Stimulated activated CD4-positive, alpha-beta T cell treated with anti-CD3 and anti-CD28 coated beads, TNF-alpha, amount 100 ng/mL, for 24 hours (primary cell): ENCODE data around the gene LMX1B.
"Not testable (repeated sequence)": the region's sequence is repeated elsewhere in the genome, so short reads cannot be mapped to it uniquely, and the experiment has no call there.

Source experiments
- DNase-seq, 3 experiments: peaks; one replicate each; pipeline ENCODE4 v3.0.0-alpha.2; 2020; ENCODE audit warnings: low read depth in 3 of 3

The LMX1B gene

DNA sequence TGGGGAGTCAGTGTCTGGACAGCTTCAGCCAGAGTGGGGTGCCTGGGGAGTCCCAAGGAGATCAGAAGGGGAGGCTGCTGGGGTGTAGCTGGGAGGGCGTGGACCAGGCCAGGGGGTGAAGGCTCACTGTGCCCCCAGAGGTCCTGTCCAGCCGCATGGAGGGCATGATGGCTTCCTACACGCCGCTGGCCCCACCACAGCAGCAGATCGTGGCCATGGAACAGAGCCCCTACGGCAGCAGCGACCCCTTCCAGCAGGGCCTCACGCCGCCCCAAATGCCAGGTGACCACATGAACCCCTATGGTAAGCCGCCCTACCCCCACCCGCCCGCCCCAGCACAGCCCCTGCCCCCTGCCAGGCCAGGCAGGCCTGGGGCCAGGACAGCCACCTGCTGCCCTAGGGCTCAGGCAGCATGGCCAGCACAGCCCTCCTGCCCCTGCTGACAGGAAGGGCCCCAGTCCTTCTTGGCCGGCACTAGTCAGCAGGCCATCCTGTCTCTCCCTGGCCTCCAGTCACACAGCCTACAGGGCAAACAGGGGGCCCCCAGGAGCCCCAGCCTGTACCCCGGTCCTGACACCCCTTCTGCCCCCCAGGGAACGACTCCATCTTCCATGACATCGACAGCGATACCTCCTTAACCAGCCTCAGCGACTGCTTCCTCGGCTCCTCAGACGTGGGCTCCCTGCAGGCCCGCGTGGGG, 82.1 kb downstream of the LMX1B start:
- no peak for DNase-seq

DNA sequence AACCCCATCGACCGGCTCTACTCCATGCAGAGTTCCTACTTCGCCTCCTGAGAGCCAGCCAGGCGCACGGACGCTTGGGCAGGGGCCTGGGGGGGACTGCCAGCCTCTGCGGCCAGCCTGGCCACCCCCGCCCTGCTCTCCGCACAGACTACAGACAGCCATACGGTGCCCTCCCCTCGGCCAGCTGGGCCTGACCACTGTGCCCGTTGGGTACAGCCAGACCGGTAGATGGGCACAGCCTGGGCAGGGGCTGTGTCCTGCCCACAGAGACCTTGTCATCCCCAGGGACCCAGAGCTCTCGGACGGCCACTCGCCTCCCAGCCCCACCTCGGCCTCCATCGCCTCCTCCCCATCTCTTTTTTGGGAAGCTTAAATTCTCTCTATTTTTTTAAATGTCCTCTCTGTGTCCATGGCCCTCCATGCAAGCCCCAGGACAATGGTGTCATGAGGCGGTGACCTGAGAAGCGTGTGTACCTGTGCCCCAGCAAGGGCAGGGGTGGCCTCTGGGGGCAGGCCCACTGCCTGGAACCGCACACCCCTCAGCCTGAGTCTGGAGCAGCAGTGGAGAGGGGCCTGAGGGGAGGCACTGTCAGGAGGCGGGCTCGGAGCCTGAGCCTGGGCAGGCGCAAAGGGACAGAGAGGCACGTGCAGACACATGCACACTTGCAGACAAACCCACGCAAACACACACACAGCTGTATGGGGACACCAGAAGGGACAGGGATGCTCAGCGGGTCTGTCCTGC, 82.8 kb downstream of the LMX1B start:
- no peak for DNase-seq

GRCh38 chr9:126697330-126697729, 83.6 kb downstream of the LMX1B start:
- DNase-seq, result no peak

- DNase-seq, result no peak
Observed at GRCh38 chr9:126698251-126698650, 84.5 kb downstream of the LMX1B start.

GRCh38 chr9:126698756-126699155, 85.0 kb downstream of the LMX1B start:
- DNase-seq, result no peak

- DNase-seq, result no peak
Observed at GRCh38 chr9:126699401-126699881, 85.7 kb downstream of the LMX1B start.

GRCh38 chr9:126700296-126700695, 86.6 kb downstream of the LMX1B start:
- no peak for DNase-seq

DNA sequence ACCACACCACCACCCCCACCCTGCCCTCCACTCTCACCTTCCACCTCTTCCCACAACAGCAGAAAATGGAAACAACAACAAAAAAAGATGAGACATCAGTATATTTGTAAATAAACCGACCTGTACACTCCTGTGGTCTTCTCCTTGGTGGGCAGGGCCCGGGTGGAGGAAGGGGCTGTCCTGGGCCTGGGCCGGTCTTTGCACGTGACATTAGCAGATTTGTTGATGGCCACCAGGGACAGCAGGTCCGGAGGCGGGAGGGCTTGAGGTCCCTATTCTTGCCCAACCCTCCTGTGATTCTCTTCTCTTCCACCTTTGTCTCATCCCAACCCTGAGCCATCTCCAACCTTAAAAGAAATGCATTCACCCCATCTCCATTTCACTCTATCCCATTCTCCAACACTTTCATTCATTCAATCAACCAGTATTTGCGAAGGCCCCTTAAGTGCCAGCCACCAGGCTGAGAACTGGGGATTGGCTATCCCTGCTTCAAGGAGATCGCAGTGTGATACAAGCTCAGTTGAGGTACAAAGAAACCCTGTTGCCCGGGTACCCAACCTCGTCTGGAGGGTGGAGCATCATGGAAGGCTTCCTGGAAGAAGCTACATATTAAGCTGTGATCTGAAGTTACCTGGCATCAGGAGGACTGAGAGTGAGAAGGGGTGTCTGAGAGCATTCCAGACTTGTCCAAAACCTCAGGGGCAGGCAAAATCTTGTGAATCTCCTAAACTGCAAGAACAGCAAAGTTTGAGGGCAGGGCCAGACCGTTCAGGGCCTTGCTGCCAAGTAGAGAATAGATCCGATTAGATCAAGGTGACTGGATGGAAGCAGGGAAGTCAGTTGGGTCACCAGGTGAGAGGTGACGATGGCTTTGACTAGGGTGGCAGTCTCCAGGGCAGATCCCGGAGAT, 87.4 kb downstream of the LMX1B start:
- DNase-seq, result no peak

DNA sequence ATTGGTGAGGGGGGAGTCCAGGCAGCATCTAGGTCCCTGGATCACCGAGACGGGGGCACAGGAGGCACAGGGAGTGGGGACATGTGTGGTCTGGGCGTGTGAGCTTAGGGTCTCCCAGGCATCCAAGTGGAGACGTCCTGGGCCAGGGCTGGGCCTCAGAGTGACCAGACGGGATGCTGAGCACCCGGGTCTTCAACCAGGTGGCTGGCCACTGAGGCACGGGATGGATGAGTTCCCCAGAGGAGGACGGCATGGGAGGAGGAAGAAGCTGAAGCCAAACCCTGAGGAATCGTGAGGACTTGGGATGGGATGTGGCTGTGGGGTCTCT, 88.0 kb downstream of the LMX1B start:
- no peak for DNase-seq

DNA sequence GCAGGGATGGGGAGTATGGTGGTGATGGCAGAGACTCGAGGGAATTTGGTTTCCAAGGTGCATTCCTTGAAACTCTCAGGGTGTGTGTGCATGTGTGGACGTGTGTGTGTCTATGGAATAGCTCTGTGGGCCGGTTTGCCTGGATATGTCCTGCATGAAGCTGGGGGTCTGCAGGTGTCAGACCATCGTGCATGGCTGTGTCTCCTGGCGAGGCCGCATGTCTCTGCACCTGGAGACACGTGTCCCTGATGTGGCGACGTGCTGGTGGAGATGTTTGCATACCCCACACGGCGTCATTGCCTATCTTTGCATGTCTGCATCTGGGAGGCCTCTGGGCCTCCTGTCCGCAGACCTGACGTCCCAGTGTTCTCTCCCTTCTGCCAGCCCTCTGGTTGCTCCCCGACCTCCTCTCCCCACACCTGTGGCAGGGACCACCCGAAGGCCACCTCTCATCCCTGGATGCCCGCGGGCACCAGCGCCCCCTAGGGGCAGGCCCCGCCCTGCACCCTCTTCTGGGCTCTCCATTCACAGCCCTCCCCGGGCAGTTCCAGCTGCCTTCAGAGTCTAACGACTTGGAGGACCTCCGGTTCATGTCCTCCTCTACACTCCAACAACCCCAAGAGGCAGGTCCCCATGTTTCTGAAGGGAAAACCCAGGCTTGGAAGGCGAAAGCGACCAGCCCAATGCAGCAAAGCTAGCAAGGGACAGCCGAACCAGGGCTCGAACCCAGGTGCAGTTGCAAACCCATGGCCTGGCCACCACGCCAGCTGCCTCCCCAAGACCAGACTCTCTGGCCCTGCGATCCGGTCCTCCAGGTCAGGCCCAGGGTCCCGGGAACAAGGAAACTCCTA, 88.6 kb downstream of the LMX1B start:
- peak in 1 of 3 experiments; percentile 48 for DNase-seq

DNA sequence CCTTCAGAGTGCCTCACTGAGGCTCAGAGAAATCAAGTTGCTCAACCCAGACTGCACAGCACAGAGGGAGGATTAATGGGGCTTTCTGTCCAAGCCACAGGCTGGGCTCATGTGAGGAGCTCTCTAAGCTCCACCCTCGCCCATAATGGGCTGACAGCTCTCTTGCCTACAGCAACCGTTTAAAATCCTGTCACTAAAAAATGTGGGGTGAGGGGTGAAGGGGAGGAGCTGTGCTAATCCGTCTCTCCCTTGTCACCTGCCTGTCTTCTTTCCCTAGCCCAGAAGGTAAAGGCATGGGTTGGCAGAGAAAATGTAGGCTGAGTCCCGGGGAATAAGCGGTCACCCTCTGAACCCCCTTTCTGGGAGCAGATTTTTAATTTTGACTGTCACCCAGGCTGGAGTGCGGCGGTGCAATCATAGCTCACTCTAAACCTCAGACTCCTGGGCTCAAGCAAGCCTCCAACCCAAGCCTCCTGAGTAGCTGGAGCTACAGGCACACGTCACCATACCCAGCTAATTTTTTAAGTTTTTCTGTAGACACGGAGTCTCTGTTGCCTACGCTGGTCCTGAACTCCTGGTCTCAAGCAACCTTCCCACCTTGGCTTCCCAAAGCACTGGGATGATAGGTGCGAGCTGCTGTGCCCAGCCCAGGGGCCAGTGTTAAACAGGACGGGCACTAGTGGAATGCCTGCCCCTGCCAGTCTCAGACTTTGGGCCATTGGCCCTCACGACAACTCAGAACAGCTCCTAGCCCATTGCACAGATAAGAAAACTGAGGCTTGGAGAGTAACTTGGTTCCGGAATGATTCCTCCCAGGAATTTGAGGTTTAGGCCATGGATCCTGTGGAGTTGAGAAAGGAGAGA, 89.5 kb downstream of the LMX1B start:
- DNase-seq, result no peak

GRCh38 chr9:126703866-126704156, 90.1 kb downstream of the LMX1B start:
- no peak for DNase-seq

DNA sequence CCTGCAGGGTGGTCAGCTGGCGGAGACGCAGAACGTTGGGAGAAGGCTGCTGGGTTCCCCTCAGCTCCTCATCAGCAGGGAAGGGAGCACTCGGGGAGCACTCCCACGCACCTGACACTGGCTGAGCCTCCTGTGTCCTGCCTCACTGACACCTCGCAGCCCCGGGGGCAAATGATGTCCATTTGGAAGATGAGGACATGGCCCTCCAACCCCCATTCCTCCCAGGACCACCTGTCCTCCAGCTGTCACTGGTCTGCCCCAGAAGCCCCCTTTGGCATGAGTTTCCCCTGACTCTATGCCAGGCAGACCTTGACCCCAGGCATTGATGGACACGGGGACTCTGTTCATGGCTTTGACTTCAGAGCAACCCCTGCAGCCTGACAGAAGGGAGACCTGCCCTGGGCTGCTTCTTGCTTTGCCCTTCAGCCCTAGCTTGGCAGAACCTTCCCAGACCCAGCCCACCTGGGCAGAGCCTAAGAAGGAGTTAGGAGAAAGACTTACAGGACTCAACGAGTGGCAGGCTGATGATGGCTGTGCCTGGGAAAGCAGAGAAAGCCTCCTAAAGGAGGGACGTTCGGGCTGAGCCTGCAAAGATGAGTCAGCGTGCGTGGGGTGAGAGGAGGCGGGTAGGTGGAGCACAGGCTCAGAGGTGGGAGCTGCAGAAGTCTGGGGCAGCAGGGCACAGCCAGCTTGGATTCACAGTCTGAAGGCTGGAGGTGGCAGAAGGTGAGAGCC, 90.6 kb downstream of the LMX1B start:
- peak in 1 of 3 experiments; percentile 42 for DNase-seq

GRCh38 chr9:126704892-126705766, 91.4 kb downstream of the LMX1B start:
- DNase-seq, result peak; percentile 68 to 84 (median 77)

- peak; percentile 46 to 75 (median 66) for DNase-seq
Observed at GRCh38 chr9:126705767-126706697, 92.3 kb downstream of the LMX1B start.

DNA sequence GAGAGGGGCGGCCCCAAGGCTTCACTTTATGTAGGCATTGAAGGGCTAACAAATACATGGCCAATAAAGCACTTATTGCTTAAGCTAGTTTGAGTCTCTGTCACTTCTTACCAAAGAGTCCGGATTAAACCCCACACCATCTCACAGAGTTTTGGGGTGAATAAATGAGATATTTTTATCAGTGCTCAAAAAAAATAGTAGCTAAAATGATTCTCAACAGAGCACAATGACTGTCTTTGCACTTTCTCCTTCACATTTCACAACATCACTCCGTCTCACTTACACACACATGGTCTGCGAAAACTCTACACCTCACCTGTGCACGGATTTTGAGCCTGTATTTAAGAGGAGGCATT, 92.9 kb downstream of the LMX1B start:
- DNase-seq, result no peak

DNA sequence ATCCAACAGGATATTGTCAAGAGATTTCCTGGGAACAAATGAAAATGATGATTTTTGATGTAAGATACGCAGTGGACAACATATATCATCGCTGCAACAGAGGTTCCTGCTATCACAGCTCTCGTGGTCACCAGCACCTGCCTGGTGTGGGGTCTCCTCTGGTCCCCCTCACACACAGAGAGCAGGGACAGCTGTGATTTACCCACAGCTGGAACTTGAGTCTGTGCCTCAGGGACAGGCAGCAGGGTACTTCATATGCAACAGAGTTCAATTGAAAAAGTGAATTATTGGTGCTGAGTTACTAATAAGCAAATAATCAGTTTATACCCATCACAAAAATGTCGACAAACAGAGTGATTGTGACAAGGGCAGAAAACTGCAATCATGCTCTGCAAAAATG, 93.4 kb downstream of the LMX1B start:
- no peak for DNase-seq

DNA sequence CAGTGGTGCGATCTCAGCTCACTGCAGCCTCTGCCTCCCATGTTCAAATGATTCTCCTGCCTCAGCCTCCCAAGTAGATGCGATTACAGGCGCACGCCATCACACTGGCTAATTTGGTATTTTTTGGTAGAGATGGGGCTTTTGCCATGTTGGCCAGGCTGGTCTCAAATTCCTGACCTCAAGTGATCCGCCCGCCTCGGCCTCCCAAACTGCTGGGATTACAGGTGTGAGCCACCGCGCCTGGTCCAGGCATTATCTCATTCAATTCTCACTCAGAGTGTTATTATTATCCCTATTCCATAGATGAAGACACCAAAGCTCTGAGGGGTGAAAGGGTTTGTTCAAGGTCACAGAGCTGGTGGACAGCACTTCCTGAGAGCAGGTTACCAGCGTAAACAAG, 94.0 kb downstream of the LMX1B start:
- not testable (repeated sequence) for DNase-seq
